HG02588 (cell line): ENCODE results near the gene OPN1LW.
A peak's percentile ranks its signal among the peaks of the same experiment; 100 is the strongest.
"Not testable (repeated sequence)": the region's sequence is repeated elsewhere in the genome, so short reads cannot be mapped to it uniquely, and the experiment has no call there.

Experiments
- ATAC-seq: cut with Tn5 transposase; IDR thresholded peaks from one replicate; pipeline ENCODE4 v1.9.1; 2021; ENCODE audit warnings: mild to moderate bottlenecking, moderate library complexity; ENCODE audit not compliant: unreplicated experiment

Gene OPN1LW

GRCh38 chrX:154144010-154144409, at the start of gene OPN1LW:
TSS of gene OPN1LW (plus strand) at chrX:154144243. CDS start at chrX:154144284, 41 bp downstream.
- ATAC-seq: not testable (repeated sequence)

GRCh38 chrX:154094833-154095232, 49.2 kb upstream of the OPN1LW start:
- ATAC-seq: no peak

- ATAC-seq: no peak
These were observed 47.7 kb upstream of the OPN1LW start for GRCh38 chrX:154096140-154097002.

- peak; percentile 52 for ATAC-seq
These were observed 46.9 kb upstream of the OPN1LW start for GRCh38 chrX:154097003-154097588.

GRCh38 chrX:154097589-154098541, 46.2 kb upstream of the OPN1LW start, which contains the start of gene MECP2:
TSS of gene MECP2 (minus strand) at chrX:154097717.
- ATAC-seq: peak; percentile 83

GRCh38 chrX:154098551-154098950, 45.5 kb upstream of the OPN1LW start:
- no peak for ATAC-seq

GRCh38 chrX:154113729-154114128, 30.3 kb upstream of the OPN1LW start:
- no peak for ATAC-seq

GRCh38 chrX:154114652-154115051, 29.4 kb upstream of the OPN1LW start:
- no peak for ATAC-seq

- no peak for ATAC-seq
These were observed 29.0 kb upstream of the OPN1LW start for GRCh38 chrX:154115071-154115470.

GRCh38 chrX:154115750-154116149, 28.3 kb upstream of the OPN1LW start:
- ATAC-seq: no peak

- ATAC-seq: no peak
These were observed 27.4 kb upstream of the OPN1LW start for GRCh38 chrX:154116426-154117211.

GRCh38 chrX:154117566-154117965, 26.5 kb upstream of the OPN1LW start:
- ATAC-seq: no peak

- ATAC-seq: no peak
These were observed 23.5 kb upstream of the OPN1LW start for GRCh38 chrX:154120567-154120966.

GRCh38 chrX:154121207-154121606, 22.8 kb upstream of the OPN1LW start:
- no peak for ATAC-seq

- no peak for ATAC-seq
These were observed 22.1 kb upstream of the OPN1LW start for GRCh38 chrX:154121961-154122360.

GRCh38 chrX:154123241-154124219, 20.5 kb upstream of the OPN1LW start:
- ATAC-seq: no peak

- no peak for ATAC-seq
These were observed 18.5 kb upstream of the OPN1LW start for GRCh38 chrX:154125391-154126040.

GRCh38 chrX:154126101-154126500, 17.9 kb upstream of the OPN1LW start:
- no peak for ATAC-seq

GRCh38 chrX:154131955-154132354, 12.1 kb upstream of the OPN1LW start:
- no peak for ATAC-seq
